Measurements from ENCODE around the gene FNDC3B. TPM values are rescaled to one million over a fixed set of nuclear protein-coding genes. Genes with fewer than 3 reads are reported as not detected.

The FNDC3B gene
- total and polyA plus RNA-seq, 9 of the 15 experiments (the other 6 are each of a cell fraction or from before 2014, with no cell fraction given), result 7.0 to 35.8 (median 16.2) TPM

DNA sequence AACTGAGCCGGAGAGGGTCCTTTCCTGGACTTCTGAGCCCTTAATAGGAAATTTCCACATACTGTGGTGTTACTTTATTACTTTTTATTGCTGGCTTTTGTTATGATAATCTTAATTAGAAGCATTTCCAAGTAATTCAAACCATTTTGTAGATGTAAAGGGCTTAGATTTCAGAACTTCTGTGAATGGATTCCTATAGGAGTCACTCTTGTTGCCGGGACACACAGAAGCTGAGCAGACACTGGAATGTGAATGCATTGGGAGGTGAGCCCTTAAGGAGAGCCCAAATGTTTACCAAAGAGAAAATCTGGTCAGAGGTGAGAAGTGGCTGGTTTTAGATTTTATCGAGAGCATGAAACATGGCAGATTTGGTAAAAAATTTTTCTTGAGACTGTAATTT lies 87.4 kb downstream of the FNDC3B start (continued):
- TF ChIP-seq SP1 (CRISPR knock-in tag; IDR thresholded peaks at IDR 0.05) (no peak), HMG20A (CRISPR knock-in tag; conservative IDR thresholded peaks at IDR 0.05) (no peak), STAG1 (CRISPR knock-in tag; IDR thresholded peaks at IDR 0.05; ENCODE audit: borderline replicate concordance) (no peak)
- TF ChIP-seq, protein P1, sequence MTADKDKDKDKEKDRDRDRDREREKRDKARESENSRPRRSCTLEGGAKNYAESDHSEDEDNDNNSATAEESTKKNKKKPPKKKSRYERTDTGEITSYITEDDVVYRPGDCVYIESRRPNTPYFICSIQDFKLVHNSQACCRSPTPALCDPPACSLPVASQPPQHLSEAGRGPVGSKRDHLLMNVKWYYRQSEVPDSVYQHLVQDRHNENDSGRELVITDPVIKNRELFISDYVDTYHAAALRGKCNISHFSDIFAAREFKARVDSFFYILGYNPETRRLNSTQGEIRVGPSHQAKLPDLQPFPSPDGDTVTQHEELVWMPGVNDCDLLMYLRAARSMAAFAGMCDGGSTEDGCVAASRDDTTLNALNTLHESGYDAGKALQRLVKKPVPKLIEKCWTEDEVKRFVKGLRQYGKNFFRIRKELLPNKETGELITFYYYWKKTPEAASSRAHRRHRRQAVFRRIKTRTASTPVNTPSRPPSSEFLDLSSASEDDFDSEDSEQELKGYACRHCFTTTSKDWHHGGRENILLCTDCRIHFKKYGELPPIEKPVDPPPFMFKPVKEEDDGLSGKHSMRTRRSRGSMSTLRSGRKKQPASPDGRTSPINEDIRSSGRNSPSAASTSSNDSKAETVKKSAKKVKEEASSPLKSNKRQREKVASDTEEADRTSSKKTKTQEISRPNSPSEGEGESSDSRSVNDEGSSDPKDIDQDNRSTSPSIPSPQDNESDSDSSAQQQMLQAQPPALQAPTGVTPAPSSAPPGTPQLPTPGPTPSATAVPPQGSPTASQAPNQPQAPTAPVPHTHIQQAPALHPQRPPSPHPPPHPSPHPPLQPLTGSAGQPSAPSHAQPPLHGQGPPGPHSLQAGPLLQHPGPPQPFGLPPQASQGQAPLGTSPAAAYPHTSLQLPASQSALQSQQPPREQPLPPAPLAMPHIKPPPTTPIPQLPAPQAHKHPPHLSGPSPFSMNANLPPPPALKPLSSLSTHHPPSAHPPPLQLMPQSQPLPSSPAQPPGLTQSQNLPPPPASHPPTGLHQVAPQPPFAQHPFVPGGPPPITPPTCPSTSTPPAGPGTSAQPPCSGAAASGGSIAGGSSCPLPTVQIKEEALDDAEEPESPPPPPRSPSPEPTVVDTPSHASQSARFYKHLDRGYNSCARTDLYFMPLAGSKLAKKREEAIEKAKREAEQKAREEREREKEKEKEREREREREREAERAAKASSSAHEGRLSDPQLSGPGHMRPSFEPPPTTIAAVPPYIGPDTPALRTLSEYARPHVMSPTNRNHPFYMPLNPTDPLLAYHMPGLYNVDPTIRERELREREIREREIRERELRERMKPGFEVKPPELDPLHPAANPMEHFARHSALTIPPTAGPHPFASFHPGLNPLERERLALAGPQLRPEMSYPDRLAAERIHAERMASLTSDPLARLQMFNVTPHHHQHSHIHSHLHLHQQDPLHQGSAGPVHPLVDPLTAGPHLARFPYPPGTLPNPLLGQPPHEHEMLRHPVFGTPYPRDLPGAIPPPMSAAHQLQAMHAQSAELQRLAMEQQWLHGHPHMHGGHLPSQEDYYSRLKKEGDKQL (CRISPR knock-in tag; IDR thresholded peaks at IDR 0.05; ENCODE audit: borderline replicate concordance), result no peak

DNA sequence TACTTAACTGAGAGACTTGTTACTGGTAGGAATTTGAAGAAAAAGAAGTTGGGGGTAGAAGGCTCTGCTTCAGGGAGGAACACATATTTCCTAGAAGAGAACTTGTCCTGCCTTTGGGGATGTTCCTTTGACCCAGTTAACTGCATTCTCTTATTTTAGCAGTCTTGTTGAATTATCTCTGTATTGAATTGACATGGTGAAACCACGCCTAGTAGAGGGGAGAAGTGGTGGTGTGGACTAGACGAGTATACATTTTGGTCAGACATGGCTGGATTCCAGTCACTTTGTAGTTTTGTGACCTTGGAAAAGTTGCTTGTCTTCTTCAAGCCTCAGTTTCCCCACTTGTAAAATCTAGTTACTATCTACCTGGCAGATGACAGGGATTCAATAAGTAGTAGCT lies 87.8 kb downstream of the FNDC3B start:
- TF ChIP-seq MTF1 (CRISPR knock-in tag; IDR thresholded peaks at IDR 0.05; ENCODE audit: borderline replicate concordance) (no peak), ESRRA (IDR thresholded peaks at IDR 0.05; ENCODE audit: borderline replicate concordance, low read depth) (no peak), FOXM1 (IDR thresholded peaks at IDR 0.05; ENCODE audit: low read depth) (no peak), FOXM1 (CRISPR knock-in tag; IDR thresholded peaks at IDR 0.05; ENCODE audit: low read depth) (no peak), PCBP2 (IDR thresholded peaks at IDR 0.05; ENCODE audit: low read depth, low read length, poor library complexity, severe bottlenecking) (no peak), PYGO2 (tag; IDR thresholded peaks at IDR 0.05) (no peak), HOXB6 (CRISPR knock-in tag; IDR thresholded peaks at IDR 0.05; ENCODE audit: borderline replicate concordance) (no peak), ZNF507 (tag; conservative IDR thresholded peaks at IDR 0.05) (no peak)
- TF ChIP-seq, protein P2, sequence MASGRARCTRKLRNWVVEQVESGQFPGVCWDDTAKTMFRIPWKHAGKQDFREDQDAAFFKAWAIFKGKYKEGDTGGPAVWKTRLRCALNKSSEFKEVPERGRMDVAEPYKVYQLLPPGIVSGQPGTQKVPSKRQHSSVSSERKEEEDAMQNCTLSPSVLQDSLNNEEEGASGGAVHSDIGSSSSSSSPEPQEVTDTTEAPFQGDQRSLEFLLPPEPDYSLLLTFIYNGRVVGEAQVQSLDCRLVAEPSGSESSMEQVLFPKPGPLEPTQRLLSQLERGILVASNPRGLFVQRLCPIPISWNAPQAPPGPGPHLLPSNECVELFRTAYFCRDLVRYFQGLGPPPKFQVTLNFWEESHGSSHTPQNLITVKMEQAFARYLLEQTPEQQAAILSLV (tag; IDR thresholded peaks at IDR 0.05), result no peak
- TF ChIP-seq, protein P3, sequence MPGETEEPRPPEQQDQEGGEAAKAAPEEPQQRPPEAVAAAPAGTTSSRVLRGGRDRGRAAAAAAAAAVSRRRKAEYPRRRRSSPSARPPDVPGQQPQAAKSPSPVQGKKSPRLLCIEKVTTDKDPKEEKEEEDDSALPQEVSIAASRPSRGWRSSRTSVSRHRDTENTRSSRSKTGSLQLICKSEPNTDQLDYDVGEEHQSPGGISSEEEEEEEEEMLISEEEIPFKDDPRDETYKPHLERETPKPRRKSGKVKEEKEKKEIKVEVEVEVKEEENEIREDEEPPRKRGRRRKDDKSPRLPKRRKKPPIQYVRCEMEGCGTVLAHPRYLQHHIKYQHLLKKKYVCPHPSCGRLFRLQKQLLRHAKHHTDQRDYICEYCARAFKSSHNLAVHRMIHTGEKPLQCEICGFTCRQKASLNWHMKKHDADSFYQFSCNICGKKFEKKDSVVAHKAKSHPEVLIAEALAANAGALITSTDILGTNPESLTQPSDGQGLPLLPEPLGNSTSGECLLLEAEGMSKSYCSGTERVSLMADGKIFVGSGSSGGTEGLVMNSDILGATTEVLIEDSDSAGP (CRISPR knock-in tag; IDR thresholded peaks at IDR 0.05), result no peak
- Histone ChIP-seq H3K4me2 (ENCODE audit: insufficient read depth, low read length) (no peak overlapping the region), H3K4me3 (no peak overlapping the region), H3K4me1 (replicated peaks in 1 of 2; ENCODE audit: control insufficient read depth in 2 of 2, insufficient read depth in 2 of 2, low read length in 2 of 2) (peaks cover 4 to 15% of the 10 kb centered on the region in 2 experiments; a peak in 4 of 5 replicates), H4K20me1 (replicated peaks; ENCODE audit: control insufficient read depth, insufficient read depth, low read length) (peaks cover 4% of the 10 kb centered on the region; the same call in 1 of the 2 replicates), H3K27me3 (ENCODE audit: control insufficient read depth in 2 of 2, insufficient read depth in 2 of 2, low read length in 2 of 2) (no peaks in the 10 kb centered on the region), H3K79me2 (ENCODE audit: control insufficient read depth, insufficient read depth, low read length) (peaks cover 30% of the 10 kb centered on the region), H3K27ac (ENCODE audit: extremely low read depth, low read depth, low read length) (no peak overlapping the region), H3K36me3 (ENCODE audit: control insufficient read depth, insufficient read depth, low read length) (peaks cover 32% of the 10 kb centered on the region; the same call in 2 of the 3 replicates), H3K9me3 (replicated peaks; ENCODE audit: control insufficient read depth, insufficient read depth, low read depth, low read length) (0 out of 2 replicates have a peak, but pooled peaks cover 2% of the 10 kb centered on the region), H2AFZ (ENCODE audit: low read depth, low read length) (no peak overlapping the region), H3K9ac (ENCODE audit: insufficient read depth in 1 of 2, low read depth in 2 of 2, low read length in 2 of 2) (no peak overlapping the region), H3K9me1 (ENCODE audit: control insufficient read depth, insufficient read depth, low read length) (no peaks in the 10 kb centered on the region)
- in situ Hi-C loops (cut with MboI), result no loop called here
- no TSS peak for BruUV-seq (replicated peaks)
- no peak for DNase-seq (ENCODE audit: extremely low read depth in 1 of 4, low spot score in 3 of 4)
- intact Hi-C loops (cut with micrococcal nuclease), result no loop called here
- ChIA-PET CTCF (ENCODE audit: low intra/inter-chr PET ratio) (no interaction called here), POLR2A (interaction anchor here (0.6 to 1.1 kb wide), 3 partner anchors 7 to 20 kb away, joined by 3 to 5 read pairs (median 3); no protein-coding TSS in a partner anchor)
- FAIRE-seq, result no peak
- WGBS (ENCODE audit: insufficient coverage, low coverage, missing lambda C conversion rate), result 68% methylated on average over 2 of the region's 2 CpGs
- no peak for ATAC-seq
